Germinal center (tissue), 1 donor: ENCODE measurements around the gene IBSP.
A peak's percentile ranks its signal among the peaks of the same experiment; 100 is the strongest.

Experiments
- DNase-seq: peaks from one replicate; pipeline ENCODE4 v3.0.0; 2012; ENCODE audit warnings: mixed read lengths, low spot score

The IBSP gene

DNA sequence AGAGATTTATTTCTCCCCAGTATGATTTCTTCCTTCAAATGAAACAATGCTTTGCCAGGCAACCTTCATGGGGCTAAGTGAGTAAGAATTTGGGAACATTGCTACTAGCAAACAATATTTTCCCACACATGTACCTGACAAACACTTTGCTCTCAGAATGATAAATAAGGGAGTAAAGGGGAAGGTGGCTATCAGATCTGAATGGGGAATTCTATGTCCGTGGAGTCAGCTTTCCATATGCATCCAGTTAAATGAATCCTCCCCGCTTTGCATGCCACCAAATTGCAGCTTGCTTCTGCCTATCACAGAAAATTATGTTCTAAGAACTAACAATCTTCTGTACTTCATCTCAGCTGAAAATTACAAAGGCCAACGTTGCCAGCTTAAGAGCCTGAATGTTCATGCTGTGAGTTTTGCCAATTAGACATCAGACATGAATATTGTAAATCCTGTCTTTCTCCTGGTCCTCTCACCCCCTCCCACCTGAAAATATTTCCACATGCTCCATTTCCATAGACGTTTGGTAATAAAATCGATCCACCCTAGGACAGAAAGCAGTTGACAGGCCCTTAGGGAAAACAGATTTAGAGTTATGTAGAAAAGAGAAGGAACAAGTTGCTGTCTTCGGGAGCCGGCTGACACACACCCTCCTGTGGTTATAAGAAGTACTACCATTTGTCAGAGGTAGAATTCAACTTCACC lies 39.7 kb downstream of the IBSP start:
- peak; percentile 30 for DNase-seq

- no peak for DNase-seq
These were observed 40.2 kb downstream of the IBSP start for GRCh38 chr4:87839592-87839946.

GRCh38 chr4:87840149-87840548 lies 40.8 kb downstream of the IBSP start:
- DNase-seq: no peak

- DNase-seq: no peak
These were observed 44.6 kb downstream of the IBSP start for GRCh38 chr4:87843936-87844335.

- no peak for DNase-seq
These were observed 45.1 kb downstream of the IBSP start for GRCh38 chr4:87844452-87844851.

DNA sequence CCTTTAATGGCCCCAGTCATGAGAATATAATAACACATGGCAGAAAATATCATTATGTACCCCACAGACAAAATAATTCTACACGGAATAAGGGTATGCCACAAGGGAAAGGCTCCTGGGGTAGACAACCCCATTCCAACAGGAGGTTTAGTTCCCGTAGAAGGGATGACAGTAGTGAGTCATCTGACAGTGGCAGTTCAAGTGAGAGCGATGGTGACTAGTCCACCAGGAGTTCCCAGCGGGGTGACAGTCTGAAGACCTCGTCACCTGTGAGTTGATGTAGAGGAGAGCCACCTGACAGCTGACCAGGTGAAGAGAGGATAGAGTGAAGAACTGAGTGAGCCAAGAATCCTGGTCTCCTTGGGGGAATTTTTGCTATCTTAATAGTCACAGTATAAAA lies 46.9 kb downstream of the IBSP start:
- no peak for DNase-seq

GRCh38 chr4:87848622-87849351 lies 49.4 kb downstream of the IBSP start:
- peak; percentile 43 for DNase-seq

- DNase-seq: no peak
These were observed 50.3 kb downstream of the IBSP start for GRCh38 chr4:87849612-87850011.

DNA sequence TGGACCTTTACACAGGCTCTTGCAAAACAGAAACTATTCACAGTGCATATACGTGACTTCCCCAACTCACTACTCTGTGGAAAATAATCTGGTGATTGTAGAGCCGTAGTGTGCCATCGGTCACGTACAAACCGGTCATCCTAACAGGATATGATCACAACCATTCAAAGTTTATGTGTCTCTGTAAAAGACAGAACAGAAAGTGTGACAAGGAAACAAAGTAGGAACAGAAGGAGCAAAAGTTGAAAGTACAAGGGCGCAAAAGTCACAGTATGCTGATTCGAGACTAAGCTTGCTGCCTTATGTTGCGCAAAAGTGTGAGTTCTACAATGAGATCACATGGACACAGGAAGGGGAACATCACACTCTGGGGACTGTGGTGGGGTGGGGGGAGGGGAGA lies 52.0 kb downstream of the IBSP start:
- DNase-seq: no peak

GRCh38 chr4:87851953-87852352 lies 52.6 kb downstream of the IBSP start:
- DNase-seq: no peak

- DNase-seq: peak; percentile 10
These were observed 53.8 kb downstream of the IBSP start for GRCh38 chr4:87853108-87853507.

DNA sequence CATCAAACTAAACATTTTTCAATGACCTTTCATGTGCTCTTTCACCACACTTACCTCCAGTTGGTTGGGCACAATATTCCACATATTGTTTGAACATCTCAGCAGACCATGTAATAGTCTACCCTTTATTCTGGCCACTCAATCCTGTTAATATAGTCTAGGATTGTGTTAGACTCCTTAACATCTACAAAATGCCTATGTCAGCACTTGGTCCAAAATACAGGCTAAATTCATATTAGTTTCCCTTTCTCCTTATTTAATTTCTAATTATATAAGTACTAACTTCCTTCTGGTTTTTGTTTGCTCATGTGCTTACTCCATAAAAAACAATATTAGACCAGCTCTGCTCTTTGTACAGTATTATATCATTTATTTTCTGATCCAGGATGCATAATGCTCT lies 54.5 kb downstream of the IBSP start:
- no peak for DNase-seq

DNA sequence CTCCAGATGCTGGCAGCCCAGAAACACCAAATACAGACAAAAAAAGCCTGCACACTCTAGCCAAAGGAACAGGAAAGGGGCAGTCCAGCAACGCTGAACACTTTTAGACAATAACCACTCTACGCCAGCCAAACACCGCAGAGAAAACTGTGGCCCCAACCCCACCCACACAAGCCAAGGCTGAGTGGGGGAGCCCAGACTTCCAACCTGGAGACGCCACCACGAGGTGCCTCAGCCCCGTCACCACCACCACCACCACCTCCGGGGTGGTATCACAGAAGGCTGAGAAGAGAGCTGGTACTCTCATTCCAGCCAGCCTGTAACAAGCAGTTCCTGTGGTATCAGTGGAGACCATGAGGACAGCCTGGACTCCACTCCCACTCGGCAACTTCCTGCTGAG lies 56.2 kb downstream of the IBSP start:
- DNase-seq: no peak

DNA sequence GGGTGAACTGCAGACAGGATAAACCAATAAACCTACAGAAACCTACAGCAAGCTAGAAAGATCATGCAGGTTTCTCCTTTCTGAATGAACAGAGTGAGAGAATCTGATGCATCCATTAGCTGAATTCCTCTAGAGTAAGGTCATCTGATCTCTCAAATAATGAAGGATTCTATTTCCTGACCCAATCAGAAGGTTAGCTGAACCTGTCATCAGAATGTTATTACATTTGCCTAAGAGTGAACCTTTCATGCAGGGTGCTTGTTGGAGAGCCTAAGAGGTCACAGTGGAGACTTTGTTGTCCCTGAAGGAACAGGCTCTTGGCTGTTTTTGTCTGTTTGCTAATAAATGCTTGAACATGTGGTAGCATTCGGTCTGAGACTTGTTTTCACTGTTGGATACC lies 57.5 kb downstream of the IBSP start:
- DNase-seq: no peak

GRCh38 chr4:87857789-87858188 lies 58.4 kb downstream of the IBSP start:
- no peak for DNase-seq
